Measurements from ENCODE around the gene LY9.

GRCh38 chr1:160748878-160749269, 47.1 kb upstream of the LY9 start:
- TF ChIP-seq YY1 (IDR thresholded peaks at IDR 0.05; ENCODE audit: insufficient read depth, insufficient read length) (no peak), ZNF274 (IDR thresholded peaks at IDR 0.05; ENCODE audit: low read depth, low read length) (no peak)

Data from NT2/D1 (cell line).